Measurements from ENCODE around the gene JAKMIP1.

The JAKMIP1 gene

GRCh38 chr4:6137027-6137746 lies 63.2 kb downstream of the JAKMIP1 start:
- TF ChIP-seq CTCF (conservative IDR thresholded peaks at IDR 0.05; ENCODE audit: low read depth, low read length): no peak

DNA sequence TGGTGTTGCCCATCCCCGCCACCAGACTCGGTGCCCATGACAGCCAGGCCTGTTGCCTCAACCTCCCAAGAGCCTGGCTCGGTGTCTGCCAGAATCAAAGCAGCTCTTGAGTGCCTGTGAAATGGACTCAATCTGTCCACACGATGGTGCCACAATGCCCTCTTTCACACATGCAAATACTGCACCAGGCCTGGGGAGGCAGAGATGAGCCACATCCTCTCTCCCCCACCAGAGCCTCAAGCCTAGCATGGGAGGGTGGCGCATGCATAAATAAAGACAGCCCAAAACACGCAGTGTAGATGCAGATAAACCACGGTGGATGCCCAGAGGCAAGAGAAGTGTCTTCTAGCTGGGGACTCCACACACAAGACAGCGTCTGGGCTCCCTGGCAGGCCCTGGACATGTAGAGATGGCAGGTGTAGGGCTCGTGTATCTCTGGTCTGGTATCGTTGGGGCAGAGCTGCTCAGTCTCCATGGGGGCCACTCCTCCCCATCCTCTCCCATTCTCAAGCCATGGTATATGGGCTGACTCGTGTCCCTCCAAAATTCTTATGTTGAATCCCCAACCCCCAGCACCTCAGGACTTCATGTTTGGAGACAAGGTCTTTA lies 65.6 kb downstream of the JAKMIP1 start:
- H3K4me3 ChIP-seq (ENCODE audit: low read depth, low read length): no peak overlapping the region
- DNase-seq (ENCODE audit: low read depth): no peak
- no peak for TF ChIP-seq CTCF (conservative IDR thresholded peaks at IDR 0.05; ENCODE audit: low read depth, low read length)

More at GRCh38 chr4:6137027-6137746, 63.2 kb downstream of the JAKMIP1 start:
- DNase-seq (ENCODE audit: low read depth): no peak
- no peak overlapping the region for H3K4me3 ChIP-seq (ENCODE audit: low read depth, low read length)

DNA sequence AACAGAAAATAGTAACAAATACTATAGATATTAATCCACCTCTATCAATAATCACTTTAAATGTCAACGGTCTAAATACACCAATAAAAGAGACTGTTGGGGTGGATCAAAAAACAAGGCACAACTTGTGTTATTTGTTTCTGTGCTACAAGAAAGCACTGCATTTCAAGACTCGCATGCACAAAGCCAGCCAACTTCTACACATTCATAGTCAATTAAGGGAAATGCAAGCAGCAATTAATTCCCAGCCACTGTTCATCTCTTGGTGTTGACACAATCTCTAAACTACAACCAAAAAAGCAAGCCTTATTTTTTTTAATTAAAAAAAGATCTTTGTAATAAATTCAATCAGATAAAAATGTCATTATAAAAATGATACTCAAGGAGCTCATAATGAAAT lies 67.6 kb downstream of the JAKMIP1 start:
- no peak overlapping the region for H3K4me3 ChIP-seq (ENCODE audit: low read depth, low read length)
- TF ChIP-seq CTCF (conservative IDR thresholded peaks at IDR 0.05; ENCODE audit: low read depth, low read length): no peak
- DNase-seq (ENCODE audit: low read depth): no peak

DNA sequence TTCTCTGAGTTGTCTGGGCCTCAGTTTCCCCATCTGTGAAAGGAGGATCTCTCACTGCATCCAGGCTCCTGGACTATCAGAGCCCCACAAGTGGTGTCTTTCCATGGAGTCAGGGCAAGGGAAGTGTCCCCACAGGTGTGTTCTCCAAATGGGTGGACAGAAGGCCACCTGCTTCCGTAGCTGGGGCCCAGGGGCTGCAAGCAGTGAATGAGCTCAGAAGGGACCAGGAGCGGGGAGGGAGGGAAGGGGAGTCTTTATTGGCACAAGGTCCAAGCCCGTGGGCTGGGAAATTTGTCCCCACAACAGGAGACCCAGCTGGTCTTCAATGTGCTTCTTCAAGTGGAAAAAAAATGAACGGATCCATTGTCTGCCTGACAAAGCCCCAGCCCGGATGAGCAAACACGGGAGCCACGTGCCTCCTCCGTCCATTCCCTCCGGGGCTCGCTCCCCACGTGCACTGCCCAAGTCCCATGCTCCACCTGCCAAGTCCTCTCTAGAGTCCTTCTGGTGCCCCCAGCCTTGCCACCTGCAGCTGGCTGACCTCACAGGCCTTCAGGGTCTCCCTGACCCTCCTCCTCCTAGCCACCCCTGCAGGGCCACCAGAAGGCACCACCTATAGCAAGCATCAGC lies 72.0 kb downstream of the JAKMIP1 start:
- TF ChIP-seq CTCF (conservative IDR thresholded peaks at IDR 0.05; ENCODE audit: low read depth, low read length): no peak
- no peak for DNase-seq (ENCODE audit: low read depth)
- H3K4me3 ChIP-seq (ENCODE audit: low read depth, low read length): no peak overlapping the region

DNA sequence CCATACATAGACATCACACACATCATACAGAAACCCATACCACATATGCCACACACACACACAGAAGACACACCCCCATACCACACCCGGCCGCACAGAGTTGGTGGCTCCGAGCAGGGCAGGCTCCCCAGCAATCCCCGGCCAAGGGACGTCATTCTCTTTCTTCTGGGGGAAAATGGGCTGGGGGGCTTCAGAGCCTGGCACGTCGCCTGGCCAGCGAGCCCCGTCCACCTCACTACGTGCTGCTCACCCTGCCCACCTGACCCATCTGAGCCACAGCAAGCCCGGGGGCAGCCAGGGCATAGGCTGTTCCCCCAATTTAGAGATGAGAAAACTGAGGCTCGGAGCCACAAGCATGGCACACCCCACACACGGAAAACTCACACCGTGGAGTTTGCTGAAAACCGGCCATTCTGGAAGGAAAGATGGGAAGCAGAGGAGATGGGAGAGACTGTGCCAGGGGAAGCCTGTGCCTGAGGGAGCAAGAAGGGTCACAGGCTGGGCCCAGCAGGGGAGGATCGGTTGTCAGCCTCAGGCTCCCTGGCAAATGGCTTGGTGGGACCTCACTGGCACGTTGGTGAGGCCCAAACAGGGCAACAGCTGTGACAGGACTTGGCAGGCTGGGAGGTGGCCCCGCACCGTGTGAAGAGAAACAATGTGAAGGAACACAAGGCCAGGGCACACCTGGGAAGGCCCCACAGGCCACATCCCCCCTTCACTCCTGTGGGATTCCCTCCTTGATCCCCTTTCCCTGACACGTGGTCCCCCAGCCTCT lies 73.2 kb downstream of the JAKMIP1 start:
- DNase-seq (ENCODE audit: low read depth): no peak
- H3K4me3 ChIP-seq (ENCODE audit: low read depth, low read length): no peak overlapping the region
- TF ChIP-seq CTCF (conservative IDR thresholded peaks at IDR 0.05; ENCODE audit: low read depth, low read length): no peak

GRCh38 chr4:6125103-6125651 lies 75.2 kb downstream of the JAKMIP1 start:
- no peak for TF ChIP-seq CTCF (conservative IDR thresholded peaks at IDR 0.05; ENCODE audit: low read depth, low read length)
- no peak for DNase-seq (ENCODE audit: low read depth)

More at GRCh38 chr4:6125103-6125651, 75.2 kb downstream of the JAKMIP1 start:
- no peak overlapping the region for H3K4me3 ChIP-seq (ENCODE audit: low read depth, low read length)

All from choroid plexus epithelial cell (primary cell).